Mucosa of descending colon (tissue), 3 donors: ENCODE measurements around the gene CDH3. TPM values are rescaled to one million over a fixed set of nuclear protein-coding genes. Genes with fewer than 3 reads are reported as not detected.

Experiments used
- ATAC-seq: fragments of 200-7000 bp; cut with Tn5 transposase; one replicate; pipeline ENCODE4 v1.9.1; 2020; ENCODE audit warnings: mild to moderate bottlenecking, moderate library complexity
- DNase-seq, 3 donors: peaks; one replicate each; pipeline ENCODE4 v3.0.0-alpha.2; 2020
- H3K36me3 ChIP-seq: fragments of 200-600 bp; one replicate; pipeline ENCODE4 v1.8.0; 2021; ENCODE audit warnings: low read depth, mild to moderate bottlenecking
- H3K4me1 ChIP-seq: fragments of 200-600 bp; one replicate; pipeline ENCODE4 v1.8.0; 2021; ENCODE audit warnings: low read depth, mild to moderate bottlenecking
- H3K4me3 ChIP-seq: fragments of 200-600 bp; one replicate; pipeline ENCODE4 v1.8.0; 2021; ENCODE audit warnings: mild to moderate bottlenecking
- H3K9me3 ChIP-seq: fragments of 200-600 bp; one replicate; pipeline ENCODE4 v1.8.0; 2021; ENCODE audit warnings: mild to moderate bottlenecking
- CTCF ChIP-seq: fragments of 200-600 bp; IDR thresholded peaks from one replicate; pipeline ENCODE4 v1.8.0; 2022; ENCODE audit warnings: antibody characterized with exemption, mild to moderate bottlenecking
- intact Hi-C, 2 donors: fragments of 100-400 bp; cut with DNase I in 1 of 2; cut with micrococcal nuclease in 1 of 2; formaldehyde crosslinking; loops; one replicate each; pipeline versions ENCODE4 v1.11.0 to v1.11.1; 2022; cut with DNase I, micrococcal nuclease
- total RNA-seq, 3 donors: library from RNA; stranded (reverse); fragmentation: NEBNext Ultra II Directional in 2 of 3; extraction: Animal tissue kit (Norgen Biotek cat#: 25700) in 2 of 3; gene quantifications; one replicate each; pipeline versions ENCODE4 v1.2.1 to v1.2.4, GENCODE V29; 2021 to 2023
- donor health status: DM: no; HTN: no; CAD: no; lungs with moderate emphysema.
- donor health status: DM: no; HTN: no; CAD: no.
- donor health status: DM: no; HTN: yes; CAD: no.

Gene CDH3
- total RNA-seq, 3 donors from 2014 or later, result 0.22 to 0.77 (median 0.38) TPM

GRCh38 chr16:68636064-68636560 lies 9.0 kb upstream of the CDH3 start:
- peaks cover 5% of the 10 kb centered on the region for H3K4me1 ChIP-seq
- intact Hi-C loops, result no loop called here
- peak; percentile 67 for ATAC-seq
- DNase-seq, result no peak
- no peaks in the 10 kb centered on the region for H3K36me3 ChIP-seq
- H3K4me3 ChIP-seq, result no peak overlapping the region
- no peaks in the 10 kb centered on the region for H3K9me3 ChIP-seq
- TF ChIP-seq CTCF, result no peak

- Histone ChIP-seq H3K36me3 (no peaks in the 10 kb centered on the region), H3K4me1 (peaks cover 5% of the 10 kb centered on the region), H3K4me3 (no peak overlapping the region), H3K9me3 (no peaks in the 10 kb centered on the region)
- intact Hi-C loops, result no loop called here
- TF ChIP-seq CTCF, result no peak
- ATAC-seq (peak; percentile 56), DNase-seq (no peak)
Measured at GRCh38 chr16:68636818-68637217, 8.3 kb upstream of the CDH3 start.

- ATAC-seq, result peak; percentile 57
- Histone ChIP-seq H3K4me1 (peaks cover 25% of the 10 kb centered on the region), H3K36me3 (no peaks in the 10 kb centered on the region), H3K9me3 (no peaks in the 10 kb centered on the region), H3K4me3 (no peak overlapping the region)
- intact Hi-C loops, result no loop called here
- no peak for TF ChIP-seq CTCF
- no peak for DNase-seq
Measured at GRCh38 chr16:68640972-68641371, 4.1 kb upstream of the CDH3 start.

- intact Hi-C loops, result no loop called here
- no peaks in the 10 kb centered on the region for H3K9me3 ChIP-seq
- DNase-seq (no peak), ATAC-seq (no peak)
- peaks cover 23% of the 10 kb centered on the region for H3K4me1 ChIP-seq
- H3K4me3 ChIP-seq, result no peak overlapping the region
- no peak for TF ChIP-seq CTCF
- H3K36me3 ChIP-seq, result no peaks in the 10 kb centered on the region
Measured at GRCh38 chr16:68642047-68642435, 3.1 kb upstream of the CDH3 start.

GRCh38 chr16:68642436-68643101 lies 2.5 kb upstream of the CDH3 start:
- no peaks in the 10 kb centered on the region for H3K9me3 ChIP-seq
- peaks cover 23% of the 10 kb centered on the region for H3K4me1 ChIP-seq
- no peak for TF ChIP-seq CTCF
- no peak for ATAC-seq
- intact Hi-C loops, result no loop called here
- no peaks in the 10 kb centered on the region for H3K36me3 ChIP-seq
- DNase-seq, result no peak
- no peak overlapping the region for H3K4me3 ChIP-seq
